Epithelial cell of proximal tubule (primary cell): ENCODE data around the gene COL5A3. TPM values are rescaled to one million over a fixed set of nuclear protein-coding genes. Genes with fewer than 3 reads are reported as not detected.

Experiments used
- DNase-seq: peaks from one replicate; pipeline ENCODE4 v3.0.0-alpha.2; 2011; ENCODE audit warnings: low read depth
- H3K4me3 ChIP-seq: 2 replicates; pipeline ENCODE4 v1.5.1; 2011; ENCODE audit warnings: low read depth, mild to moderate bottlenecking, low read length
- total RNA-seq: library from RNA; depleted of rRNA; stranded (reverse); fragments of >200 nt; gene quantifications from 2 replicates; pipeline ENCODE4 v1.2.3, GENCODE V29; 2015
- TF ChIP-seq, protein P1 (sequence below): conservative IDR thresholded peaks from 2 replicates; pipeline ENCODE4 v1.5.1; 2012; ENCODE audit warnings: low read depth, mild to moderate bottlenecking, low read length

Gene COL5A3
- 0.06 TPM in 1 of 2 replicates, not detected in the other for total RNA-seq

DNA sequence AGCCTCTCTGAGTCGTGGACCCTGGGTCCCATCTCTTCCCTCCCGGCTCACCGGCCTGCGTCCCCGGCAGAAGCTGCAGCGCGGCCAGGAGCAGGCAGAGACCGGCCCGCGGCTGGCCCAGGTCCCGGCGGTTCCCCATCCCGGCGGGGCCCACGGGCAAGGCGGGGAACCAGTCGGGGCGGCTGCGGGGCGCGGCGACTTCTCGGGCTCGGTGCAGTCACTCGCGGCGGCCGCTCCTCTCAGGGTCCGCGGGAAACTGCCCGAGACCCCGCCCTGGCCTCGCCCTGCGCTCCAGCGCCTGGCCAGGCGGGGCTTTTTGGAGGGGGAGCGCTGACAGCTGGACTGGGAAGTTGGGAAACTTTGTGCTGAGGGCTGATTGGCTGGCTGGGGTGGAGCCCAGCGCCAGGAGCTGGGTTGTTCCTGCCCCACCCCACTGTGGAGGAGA, at the start of gene COL5A3:
TSS of gene COL5A3 (minus strand) at position 258 of the 445 bp plus-strand sequence. CDS start at position 139, 119 bp downstream.
- TF ChIP-seq, protein P1, sequence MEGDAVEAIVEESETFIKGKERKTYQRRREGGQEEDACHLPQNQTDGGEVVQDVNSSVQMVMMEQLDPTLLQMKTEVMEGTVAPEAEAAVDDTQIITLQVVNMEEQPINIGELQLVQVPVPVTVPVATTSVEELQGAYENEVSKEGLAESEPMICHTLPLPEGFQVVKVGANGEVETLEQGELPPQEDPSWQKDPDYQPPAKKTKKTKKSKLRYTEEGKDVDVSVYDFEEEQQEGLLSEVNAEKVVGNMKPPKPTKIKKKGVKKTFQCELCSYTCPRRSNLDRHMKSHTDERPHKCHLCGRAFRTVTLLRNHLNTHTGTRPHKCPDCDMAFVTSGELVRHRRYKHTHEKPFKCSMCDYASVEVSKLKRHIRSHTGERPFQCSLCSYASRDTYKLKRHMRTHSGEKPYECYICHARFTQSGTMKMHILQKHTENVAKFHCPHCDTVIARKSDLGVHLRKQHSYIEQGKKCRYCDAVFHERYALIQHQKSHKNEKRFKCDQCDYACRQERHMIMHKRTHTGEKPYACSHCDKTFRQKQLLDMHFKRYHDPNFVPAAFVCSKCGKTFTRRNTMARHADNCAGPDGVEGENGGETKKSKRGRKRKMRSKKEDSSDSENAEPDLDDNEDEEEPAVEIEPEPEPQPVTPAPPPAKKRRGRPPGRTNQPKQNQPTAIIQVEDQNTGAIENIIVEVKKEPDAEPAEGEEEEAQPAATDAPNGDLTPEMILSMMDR, result no peak
- H3K4me3 ChIP-seq, result no peak within 1 kb of the TSS
- DNase-seq, result no peak

DNA sequence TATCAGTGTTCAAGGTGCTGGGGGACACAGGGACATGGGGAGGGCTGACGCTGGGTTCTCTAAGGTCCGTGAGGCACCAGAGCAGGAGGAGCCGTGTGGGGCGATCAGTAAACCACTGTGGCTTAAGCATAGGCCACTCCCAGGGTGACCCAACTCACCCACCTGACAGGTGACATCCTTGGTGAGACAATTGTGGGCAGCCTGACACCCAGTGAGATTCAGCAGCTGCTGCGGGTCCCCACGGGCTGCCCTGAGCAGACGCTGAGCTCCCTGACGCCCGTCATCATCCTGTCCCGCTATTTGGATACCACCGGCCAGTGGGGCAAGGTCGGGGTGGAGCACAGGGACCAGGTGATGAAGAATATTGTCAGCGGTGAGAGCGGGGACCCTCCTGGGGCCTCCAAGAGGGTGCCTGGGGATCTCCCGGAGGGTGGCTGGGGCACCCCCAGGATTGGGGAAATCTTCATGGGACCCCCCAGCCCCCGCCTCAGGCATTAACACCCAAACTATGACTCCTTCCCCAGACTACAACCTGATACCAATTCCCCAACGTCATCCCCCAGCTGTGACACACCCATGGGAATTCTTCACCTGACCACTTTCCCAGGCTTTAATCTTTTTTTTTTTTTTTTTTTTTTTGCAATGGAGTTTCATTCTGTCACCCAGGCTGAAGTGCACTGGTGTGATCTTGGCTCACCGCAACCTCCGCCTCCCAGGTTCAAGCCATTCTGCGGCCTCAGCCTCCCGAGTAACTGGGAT, 42.5 kb upstream of the COL5A3 start:
- TF ChIP-seq, protein P1, result no peak
- DNase-seq, result no peak
- H3K4me3 ChIP-seq, result no peak overlapping the region

DNA sequence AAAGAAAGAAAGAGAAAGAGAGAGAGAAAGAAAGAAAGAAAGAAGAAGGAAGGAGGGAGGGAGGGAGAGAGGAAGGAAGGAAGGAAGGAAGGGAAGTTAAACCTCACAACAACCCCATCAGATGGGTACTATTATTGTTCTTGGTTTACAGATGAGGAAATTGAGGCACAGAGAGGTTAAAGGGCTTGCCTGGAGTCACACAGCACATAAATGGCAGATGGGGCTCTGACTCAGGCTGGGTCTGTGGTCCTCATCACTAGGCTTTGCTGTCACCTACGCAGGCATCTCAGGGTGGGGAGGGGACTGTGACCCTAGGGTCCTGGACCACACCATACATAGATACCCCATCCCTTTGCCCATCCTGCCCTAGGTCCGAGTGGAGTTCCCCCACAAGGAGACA, 39.3 kb upstream of the COL5A3 start:
- TF ChIP-seq, protein P1, result no peak
- DNase-seq, result no peak
- H3K4me3 ChIP-seq, result no peak overlapping the region

DNA sequence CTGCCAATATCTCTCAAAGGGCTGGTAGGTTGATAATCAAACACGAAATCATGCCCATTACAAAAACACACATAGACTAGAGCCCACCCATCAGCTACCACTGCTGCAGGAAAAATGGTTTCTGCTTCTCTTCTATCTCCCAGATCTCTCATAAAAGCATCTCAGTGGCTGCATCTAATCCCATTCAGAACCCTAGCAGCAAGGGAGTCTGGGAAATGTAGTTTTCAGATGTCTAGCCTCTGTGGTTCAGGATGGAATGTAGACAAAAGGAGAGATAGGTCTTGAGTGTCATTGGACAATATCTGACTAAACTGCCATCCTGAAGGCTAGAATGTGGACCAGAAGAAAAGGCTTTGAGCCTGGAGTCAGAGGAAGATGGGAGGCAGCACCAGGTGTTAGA, 35.1 kb upstream of the COL5A3 start:
- no peak overlapping the region for H3K4me3 ChIP-seq
- TF ChIP-seq, protein P1, result no peak
- DNase-seq, result no peak

DNA sequence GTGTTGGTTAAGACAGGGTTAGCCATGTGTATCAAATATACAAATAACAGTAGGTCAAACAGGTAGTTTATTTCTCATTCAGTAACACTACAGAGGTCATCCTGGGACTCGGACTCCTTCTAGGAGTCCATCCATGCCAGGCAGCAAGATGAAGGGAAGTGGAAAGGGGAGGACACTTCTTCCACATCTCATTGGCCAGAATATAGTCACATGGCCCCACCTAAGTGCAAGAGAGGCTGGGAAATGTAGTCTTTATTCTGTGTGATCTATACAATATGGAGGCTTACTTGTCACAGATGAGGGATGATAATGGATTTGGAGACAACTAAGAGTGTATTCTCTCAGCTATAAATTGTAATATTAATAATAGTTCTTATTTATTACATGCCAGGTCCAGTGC, 34.1 kb upstream of the COL5A3 start:
- TF ChIP-seq, protein P1, result no peak
- no peak overlapping the region for H3K4me3 ChIP-seq
- no peak for DNase-seq

DNA sequence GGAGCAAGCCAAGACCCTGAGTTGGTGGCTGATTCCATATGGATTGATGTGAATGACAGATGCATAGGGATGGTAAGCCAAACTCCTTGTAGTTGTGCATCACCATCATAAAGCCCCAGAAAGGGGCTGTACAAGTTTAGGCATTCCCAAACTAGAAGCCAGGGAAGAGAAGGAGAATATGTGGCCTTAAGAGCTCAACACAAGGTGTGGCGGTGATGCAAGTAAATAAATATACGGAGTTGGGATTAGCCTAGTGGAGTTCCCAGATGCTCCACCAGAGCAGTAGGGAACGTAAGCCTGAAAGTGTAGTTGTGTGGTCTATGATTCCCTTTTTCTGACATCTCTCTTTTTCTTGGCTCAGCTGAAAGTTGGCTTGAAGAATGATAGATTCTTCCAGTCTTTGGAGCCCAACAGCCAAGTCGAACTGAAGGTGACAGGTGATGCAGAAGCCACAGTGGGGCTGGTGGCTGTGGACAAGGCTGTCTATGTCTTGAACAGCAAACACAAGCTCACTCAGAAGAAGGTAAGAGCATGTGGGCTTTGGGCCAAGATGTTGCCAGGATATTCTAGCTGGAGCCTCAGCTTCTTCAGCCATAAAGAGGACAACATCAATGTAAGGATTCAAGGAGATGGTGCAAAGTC, 33.1 kb upstream of the COL5A3 start:
- TF ChIP-seq, protein P1, result no peak
- DNase-seq, result no peak
- H3K4me3 ChIP-seq, result no peak overlapping the region
